GM19395 (cell line): Measurements from ENCODE around the gene NPIPB2.
"Not testable (repeated sequence)": the region's sequence is repeated elsewhere in the genome, so short reads cannot be mapped to it uniquely, and the experiment has no call there.

ENCODE experiments used
- ATAC-seq: cut with Tn5 transposase; IDR thresholded peaks from one replicate; pipeline ENCODE4 v1.9.1; 2021; ENCODE audit warnings: mild to moderate bottlenecking, moderate library complexity; ENCODE audit not compliant: unreplicated experiment

Gene NPIPB2

GRCh38 chr16:11962457-11962856, 20.6 kb upstream of the NPIPB2 start:
- ATAC-seq: not testable (repeated sequence)

GRCh38 chr16:11957591-11958395, 15.9 kb upstream of the NPIPB2 start:
- no peak for ATAC-seq

GRCh38 chr16:11956558-11956957, 14.7 kb upstream of the NPIPB2 start:
- no peak for ATAC-seq

DNA sequence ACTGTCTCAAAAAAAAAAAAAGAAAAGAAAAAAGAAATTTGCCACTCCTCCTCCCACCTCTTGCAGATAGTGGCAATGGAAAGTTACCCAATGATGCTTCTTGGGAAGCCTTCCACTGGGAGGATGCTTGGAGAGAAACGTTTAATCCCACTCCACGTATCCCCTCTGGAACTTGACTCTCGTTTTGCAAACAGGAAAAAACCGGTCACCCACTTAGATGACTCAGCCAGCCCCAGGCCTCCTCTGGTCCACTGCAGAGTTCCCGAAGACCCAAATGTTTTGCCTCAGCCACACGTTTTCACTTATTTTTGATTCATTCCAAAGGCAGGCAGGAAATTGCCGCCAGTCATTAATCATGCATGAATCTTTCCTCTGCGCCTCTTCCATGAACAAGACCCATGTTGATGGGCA, 13.9 kb upstream of the NPIPB2 start:
- ATAC-seq: no peak

- not testable (repeated sequence) for ATAC-seq
Measured at GRCh38 chr16:11953576-11953975, 11.7 kb upstream of the NPIPB2 start.

- ATAC-seq: no peak
Measured at GRCh38 chr16:11950388-11950787, 8.5 kb upstream of the NPIPB2 start.

- ATAC-seq: peak; percentile 72
Measured at GRCh38 chr16:11949527-11949926, 7.7 kb upstream of the NPIPB2 start.

DNA sequence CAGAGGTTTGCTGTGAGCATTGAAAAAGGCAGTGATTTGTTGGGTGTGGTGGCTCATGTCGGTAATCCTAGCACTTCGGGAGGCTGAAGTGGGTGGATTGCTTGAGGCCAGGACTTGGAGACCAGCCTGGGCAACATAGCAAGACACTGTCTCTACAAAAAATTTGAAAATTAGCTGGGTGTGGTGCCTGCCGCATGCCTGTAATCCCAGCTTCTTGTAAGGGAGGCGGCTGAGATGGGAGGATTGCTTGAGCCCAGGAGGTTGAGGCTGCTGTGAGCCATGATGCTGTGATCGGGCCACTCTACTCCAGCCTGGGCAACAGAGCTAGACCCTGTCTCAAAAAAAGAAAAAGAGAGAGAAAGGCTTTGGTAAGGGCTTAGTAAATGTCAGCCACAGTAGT, 7.0 kb upstream of the NPIPB2 start:
- ATAC-seq: no peak

DNA sequence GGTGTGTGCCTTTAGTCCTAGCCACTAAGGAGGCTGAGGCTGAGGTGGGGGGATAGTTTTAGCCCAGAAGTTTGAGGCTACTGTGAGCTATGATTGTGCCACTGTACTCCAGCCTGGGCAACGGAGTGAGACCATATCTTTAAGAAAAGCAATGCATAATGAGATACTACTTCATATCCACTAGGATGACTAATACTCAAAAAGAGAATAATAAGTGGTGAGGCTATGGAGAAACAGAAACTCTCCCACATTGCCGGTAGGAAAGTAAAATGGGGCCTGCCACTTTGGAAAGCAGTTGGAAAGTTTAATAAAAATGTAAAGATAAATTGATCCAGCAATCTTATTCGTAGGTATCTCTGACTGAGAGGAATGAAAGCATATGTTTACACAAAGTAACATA, 4.6 kb upstream of the NPIPB2 start:
- ATAC-seq: no peak

DNA sequence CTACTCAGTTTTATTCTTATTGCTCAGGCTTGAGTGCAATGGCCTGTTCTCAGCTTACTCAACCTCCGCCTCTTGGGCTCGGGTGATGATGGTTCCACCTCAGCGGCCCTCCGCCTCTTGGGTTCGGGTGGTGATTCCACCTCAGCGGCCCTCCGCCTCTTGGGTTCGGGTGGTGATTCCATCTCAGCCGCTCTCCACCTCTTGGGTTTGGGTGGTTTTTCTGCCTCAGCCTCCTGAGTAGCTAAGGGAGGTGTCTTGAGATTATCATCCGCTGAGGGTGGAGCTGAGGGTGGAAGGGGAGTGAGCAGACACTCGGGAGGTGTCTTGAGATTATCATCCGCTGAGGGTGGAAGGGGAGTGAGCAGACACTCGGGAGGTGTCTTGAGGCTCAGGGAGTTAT, 14.5 kb downstream of the NPIPB2 start:
- ATAC-seq: not testable (repeated sequence)

- ATAC-seq: not testable (repeated sequence)
Measured at GRCh38 chr16:11924046-11924445, 17.8 kb downstream of the NPIPB2 start.

DNA sequence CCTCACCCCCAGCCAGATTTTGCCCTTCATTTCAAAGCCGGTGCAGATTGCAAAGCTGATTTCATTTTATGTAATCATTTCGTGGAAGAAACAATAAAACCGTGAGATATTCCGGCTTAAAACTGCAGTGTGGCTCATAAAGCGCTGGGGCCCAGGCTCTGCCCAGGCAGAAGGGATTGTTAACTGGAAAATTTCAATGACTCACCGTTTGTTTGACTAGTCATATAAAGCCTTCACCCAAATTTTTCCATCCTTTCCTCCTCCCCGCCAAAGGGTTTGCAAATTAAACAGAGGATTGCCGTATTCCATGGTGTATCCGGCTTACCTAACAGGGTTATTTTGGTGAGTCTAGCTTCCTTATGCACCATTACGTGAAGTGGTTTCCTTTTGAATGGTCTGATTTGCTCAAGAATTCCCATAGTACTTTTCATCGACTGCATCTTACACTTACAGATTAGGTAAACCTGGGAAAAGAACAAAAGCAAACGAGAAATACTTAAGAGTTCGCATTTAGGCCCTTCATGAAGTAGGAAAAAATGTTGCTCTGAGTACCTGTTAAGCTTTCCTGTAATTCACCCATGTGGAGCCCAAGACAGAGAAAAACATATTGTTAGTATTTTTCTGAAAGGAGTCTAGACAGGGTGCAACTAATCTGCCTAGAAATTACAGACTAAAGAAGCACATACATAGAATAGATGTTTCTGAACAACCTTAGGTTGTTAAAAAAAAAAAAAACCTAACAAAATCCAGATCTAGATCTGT, 25.1 kb downstream of the NPIPB2 start:
- no peak for ATAC-seq

- peak; percentile 83 for ATAC-seq
Measured at GRCh38 chr16:11915644-11916523, 26.0 kb downstream of the NPIPB2 start, which contains the start of gene GSPT1. TSS of gene GSPT1 (minus strand) at chr16:11915956. CDS start at chr16:11915720, 236 bp downstream.

- peak; percentile 30 for ATAC-seq
Measured at GRCh38 chr16:11915114-11915643, 26.7 kb downstream of the NPIPB2 start.

GRCh38 chr16:11914210-11915113, 27.4 kb downstream of the NPIPB2 start:
- ATAC-seq: no peak

GRCh38 chr16:11913425-11914079, 28.3 kb downstream of the NPIPB2 start:
- no peak for ATAC-seq

DNA sequence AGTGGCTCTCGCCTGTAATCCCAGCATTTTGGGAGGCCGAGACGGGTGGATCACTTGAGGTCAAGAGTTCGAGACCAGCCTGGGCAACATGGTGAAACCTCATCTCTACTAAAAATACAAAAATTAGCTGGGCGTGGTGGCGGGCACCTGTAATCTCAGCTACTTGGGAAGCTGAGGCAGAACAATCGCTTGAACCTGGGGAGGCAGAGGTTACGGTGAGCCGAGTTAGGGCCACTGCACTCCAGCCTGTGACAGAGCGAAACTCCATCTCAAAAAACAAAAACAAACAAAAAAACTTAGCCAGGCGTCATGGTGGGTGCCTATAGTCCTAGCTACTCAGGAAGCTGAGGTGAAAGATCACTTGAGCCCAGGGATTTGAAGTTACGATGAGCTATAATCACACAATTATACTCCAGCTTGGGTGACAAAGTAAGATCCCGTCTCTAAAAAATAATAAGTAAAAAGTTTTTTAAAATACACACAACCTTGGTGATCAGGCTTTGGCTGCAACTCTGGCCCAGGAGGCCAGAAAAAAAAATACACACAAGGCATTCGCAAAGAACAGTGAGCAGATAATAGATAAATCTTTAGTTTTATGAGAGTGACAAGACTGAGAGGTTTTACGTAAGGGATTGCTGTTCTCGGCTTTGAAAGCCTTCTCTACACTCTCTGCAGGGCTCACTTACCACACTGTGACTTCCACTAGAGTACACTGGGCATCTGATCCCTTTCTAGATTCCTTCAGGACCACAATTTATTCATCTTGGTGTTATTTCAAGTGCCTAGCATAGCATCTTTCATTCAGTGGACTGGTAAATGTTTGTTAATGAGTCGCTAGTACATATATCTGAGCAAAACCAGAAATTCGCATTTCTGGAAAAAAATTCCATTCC, 31.9 kb downstream of the NPIPB2 start:
- ATAC-seq: no peak
